T-helper 17 cell (primary cell): Measurements from ENCODE around the gene NAV1. TPM values are rescaled to one million over a fixed set of nuclear protein-coding genes. Genes with fewer than 3 reads are reported as not detected.
A peak's percentile ranks its signal among the peaks of the same experiment; 100 is the strongest.

ENCODE experiments used
- ATAC-seq: fragments of 150-1000 bp; cut with Tn5 transposase; 2 replicates; pipeline ENCODE4 v1.10.0; 2021; ENCODE audit warnings: mild to moderate bottlenecking, moderate library complexity
- DNase-seq, 3 donors: peaks; one replicate each; pipeline versions ENCODE4 v3.0.0 to v3.0.0-alpha.2; 2020 to 2021
- H3K9me3 ChIP-seq: one replicate; pipeline ENCODE4 v1.7.0; 2013; ENCODE audit warnings: low read length, mild to moderate bottlenecking; ENCODE audit not compliant: control insufficient read depth, poor library complexity, severe bottlenecking
- H3K27ac Mint-ChIP-seq: one replicate; pipeline ENCODE4 v1.8.0; 2022; ENCODE audit warnings: mild to moderate bottlenecking, moderate library complexity, mixed read lengths
- H3K27me3 Mint-ChIP-seq: one replicate; pipeline ENCODE4 v1.8.0; 2022; ENCODE audit warnings: mixed read lengths
- H3K36me3 Mint-ChIP-seq: one replicate; pipeline ENCODE4 v1.8.0; 2022; ENCODE audit warnings: low read depth, mixed read lengths
- H3K4me1 Mint-ChIP-seq: one replicate; pipeline ENCODE4 v1.8.0; 2022; ENCODE audit warnings: mild to moderate bottlenecking, mixed read lengths
- H3K4me3 Mint-ChIP-seq: one replicate; pipeline ENCODE4 v1.8.0; 2022; ENCODE audit warnings: mild to moderate bottlenecking, moderate library complexity, mixed read lengths
- total RNA-seq, 4 donors: library from RNA in 2 of 4; stranded (reverse) in 2 of 4; gene quantifications; one replicate each; pipeline ENCODE4 v1.2.3 and lab custom pipeline; 2022 to 2026

Gene NAV1
- total RNA-seq, 2 donors from 2014 or later = 3.8 to 3.9 TPM

DNA sequence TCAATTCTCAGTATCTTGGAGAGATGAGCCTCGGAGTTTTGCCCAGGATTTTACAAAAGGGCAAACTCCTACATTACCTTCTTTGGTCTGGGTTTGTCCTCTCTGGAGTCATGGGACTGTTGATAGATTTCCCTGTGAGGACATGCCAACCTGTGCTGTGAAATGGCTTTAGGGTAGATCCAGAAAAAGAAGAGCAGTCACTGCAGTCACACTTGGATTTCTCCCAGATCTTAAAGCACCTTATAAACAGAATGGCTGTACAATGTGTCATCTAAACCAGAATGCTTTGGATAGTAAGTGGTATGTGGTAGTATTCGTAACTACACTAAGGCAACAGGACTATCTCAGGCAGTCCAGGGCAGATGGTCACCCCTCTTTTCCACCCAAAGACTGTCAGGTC, 30.1 kb upstream of the NAV1 start:
- H3K36me3 Mint-ChIP-seq = peaks cover 4% of the 10 kb centered on the region

GRCh38 chr1:201509601-201510374, 29.1 kb upstream of the NAV1 start:
- no peaks in the 10 kb centered on the region for H3K9me3 ChIP-seq
- H3K4me1 Mint-ChIP-seq = peaks cover 30% of the 10 kb centered on the region
- peak overlapping the region; percentile 27 for H3K27ac Mint-ChIP-seq
- DNase-seq (no peak), ATAC-seq (no peak)
- no peaks in the 10 kb centered on the region for H3K27me3 Mint-ChIP-seq
- peak overlapping the region; percentile 70 for H3K4me3 Mint-ChIP-seq
- peaks cover 7% of the 10 kb centered on the region for H3K36me3 Mint-ChIP-seq

More for the DNA sequence above, 30.1 kb upstream of the NAV1 start:
- H3K27me3 Mint-ChIP-seq = no peaks in the 10 kb centered on the region
- ATAC-seq (no peak), DNase-seq (no peak)
- peaks cover 31% of the 10 kb centered on the region for H3K4me1 Mint-ChIP-seq
- H3K27ac Mint-ChIP-seq = no peak overlapping the region
- no peaks in the 10 kb centered on the region for H3K9me3 ChIP-seq
- H3K4me3 Mint-ChIP-seq = no peak overlapping the region

DNA sequence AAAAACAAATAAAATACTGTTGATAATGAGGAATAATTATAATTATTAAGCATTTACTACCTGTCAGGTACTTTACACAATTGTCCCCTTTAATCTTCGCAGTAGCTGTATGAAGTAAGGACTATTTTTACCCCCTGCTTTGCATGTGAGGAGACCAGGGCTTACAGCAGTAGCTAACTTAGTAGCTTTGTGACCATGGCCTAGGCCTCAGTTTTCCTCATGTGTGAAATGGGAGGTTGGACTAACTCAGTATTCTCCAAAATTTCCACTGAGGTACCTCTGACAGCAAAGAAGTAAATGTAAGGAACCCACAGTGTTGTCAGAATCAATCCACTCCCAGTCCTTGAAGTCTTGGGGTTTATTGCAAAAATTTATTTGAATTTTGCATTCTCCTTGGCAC, 28.2 kb upstream of the NAV1 start:
- no peaks in the 10 kb centered on the region for H3K27me3 Mint-ChIP-seq

GRCh38 chr1:201511396-201511940, 27.5 kb upstream of the NAV1 start:
- peaks cover 11% of the 10 kb centered on the region for H3K36me3 Mint-ChIP-seq
- H3K4me3 Mint-ChIP-seq = no peak overlapping the region
- H3K27ac Mint-ChIP-seq = no peak overlapping the region
- peaks cover 18% of the 10 kb centered on the region for H3K4me1 Mint-ChIP-seq
- H3K27me3 Mint-ChIP-seq = no peaks in the 10 kb centered on the region
- no peaks in the 10 kb centered on the region for H3K9me3 ChIP-seq
- DNase-seq (no peak), ATAC-seq (no peak)

More for the DNA sequence above, 28.2 kb upstream of the NAV1 start:
- Mint-ChIP-seq H3K4me3 (no peak overlapping the region), H3K27ac (peak overlapping the region; percentile 27), H3K36me3 (peaks cover 11% of the 10 kb centered on the region), H3K4me1 (peaks cover 22% of the 10 kb centered on the region)
- H3K9me3 ChIP-seq = no peaks in the 10 kb centered on the region
- DNase-seq (no peak), ATAC-seq (no peak)

- ATAC-seq (no peak), DNase-seq (no peak)
- H3K9me3 ChIP-seq = no peaks in the 10 kb centered on the region
- Mint-ChIP-seq H3K4me3 (no peak overlapping the region), H3K27me3 (no peaks in the 10 kb centered on the region), H3K4me1 (peaks cover 19% of the 10 kb centered on the region), H3K27ac (no peak overlapping the region), H3K36me3 (peaks cover 11% of the 10 kb centered on the region)
Observed at GRCh38 chr1:201511941-201512539, 26.9 kb upstream of the NAV1 start.

GRCh38 chr1:201513498-201514243, 25.3 kb upstream of the NAV1 start:
- Mint-ChIP-seq H3K4me1 (peaks cover 16% of the 10 kb centered on the region), H3K27ac (no peak overlapping the region), H3K4me3 (no peak overlapping the region), H3K27me3 (no peaks in the 10 kb centered on the region), H3K36me3 (peaks cover 11% of the 10 kb centered on the region)
- no peak for ATAC-seq
- DNase-seq = no peak
- H3K9me3 ChIP-seq = no peaks in the 10 kb centered on the region

- DNase-seq (no peak), ATAC-seq (no peak)
- peaks cover 13% of the 10 kb centered on the region for H3K4me1 Mint-ChIP-seq
- H3K9me3 ChIP-seq = no peaks in the 10 kb centered on the region
- H3K27ac Mint-ChIP-seq = peak overlapping the region; percentile 37
- H3K27me3 Mint-ChIP-seq = no peaks in the 10 kb centered on the region
- no peak overlapping the region for H3K4me3 Mint-ChIP-seq
- peaks cover 11% of the 10 kb centered on the region for H3K36me3 Mint-ChIP-seq
Observed at GRCh38 chr1:201514466-201514865, 24.5 kb upstream of the NAV1 start.

GRCh38 chr1:201515062-201515750, 23.7 kb upstream of the NAV1 start:
- DNase-seq (no peak), ATAC-seq (no peak)
- H3K4me3 Mint-ChIP-seq = no peak overlapping the region
- no peaks in the 10 kb centered on the region for H3K9me3 ChIP-seq
- H3K27ac Mint-ChIP-seq = peak overlapping the region; percentile 37
- no peaks in the 10 kb centered on the region for H3K27me3 Mint-ChIP-seq
- peaks cover 7% of the 10 kb centered on the region for H3K36me3 Mint-ChIP-seq
- H3K4me1 Mint-ChIP-seq = peaks cover 7% of the 10 kb centered on the region

DNA sequence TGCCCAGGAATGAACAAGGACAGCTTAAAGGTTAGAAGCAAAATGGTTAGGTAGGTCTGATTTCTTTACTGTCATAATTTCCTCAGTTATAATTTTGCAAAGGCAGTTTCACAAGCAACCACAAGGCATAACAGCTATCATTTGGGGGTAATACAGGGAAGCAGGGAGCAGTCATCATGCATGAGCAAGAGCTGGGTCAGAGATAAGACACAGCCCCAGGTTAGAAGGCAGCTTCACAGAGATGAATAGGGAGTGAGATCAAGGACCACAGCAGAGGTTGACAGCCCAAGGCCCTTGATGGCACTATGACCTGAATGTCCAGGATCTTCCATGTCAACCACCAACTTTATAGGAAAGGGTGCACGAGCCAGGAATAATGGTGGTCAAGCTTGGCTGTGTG, 23.0 kb upstream of the NAV1 start:
- DNase-seq (no peak), ATAC-seq (no peak)
- Mint-ChIP-seq H3K27me3 (no peaks in the 10 kb centered on the region), H3K4me3 (no peak overlapping the region), H3K27ac (no peak overlapping the region), H3K36me3 (peaks cover 7% of the 10 kb centered on the region), H3K4me1 (peaks cover 5% of the 10 kb centered on the region)
- H3K9me3 ChIP-seq = no peaks in the 10 kb centered on the region

DNA sequence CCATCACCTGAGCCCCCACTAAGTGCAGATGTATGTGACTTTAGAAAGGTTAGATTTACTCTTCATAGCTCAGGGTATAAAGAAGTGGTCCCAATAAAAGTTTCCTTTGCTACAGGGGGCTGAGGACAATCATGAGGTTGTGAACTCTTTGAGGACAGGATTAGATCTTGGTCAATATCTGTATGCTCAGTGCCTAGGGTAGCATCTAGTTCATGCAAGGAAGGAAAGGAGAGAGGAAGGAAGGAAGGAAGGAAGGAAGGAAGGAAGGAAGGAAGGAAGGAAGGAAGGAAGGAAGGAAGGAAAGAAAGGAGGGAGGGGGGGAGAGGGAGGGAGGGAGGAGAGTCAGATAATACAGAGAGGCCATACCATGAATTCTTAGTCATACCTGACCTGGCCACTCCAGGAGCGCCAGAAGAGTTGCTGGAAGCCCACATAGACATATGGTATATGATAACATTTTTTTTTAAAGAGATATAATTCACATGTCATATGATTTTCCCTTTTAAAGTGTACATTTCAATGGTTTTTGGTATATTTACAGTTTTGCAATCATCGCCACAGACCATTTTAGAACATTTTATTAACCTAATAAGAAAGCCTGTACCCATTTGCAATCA, 22.3 kb upstream of the NAV1 start:
- Mint-ChIP-seq H3K4me3 (no peak overlapping the region), H3K36me3 (peaks cover 7% of the 10 kb centered on the region), H3K4me1 (peaks cover 5% of the 10 kb centered on the region), H3K27ac (no peak overlapping the region), H3K27me3 (no peaks in the 10 kb centered on the region)
- DNase-seq (no peak), ATAC-seq (no peak)
- no peaks in the 10 kb centered on the region for H3K9me3 ChIP-seq

DNA sequence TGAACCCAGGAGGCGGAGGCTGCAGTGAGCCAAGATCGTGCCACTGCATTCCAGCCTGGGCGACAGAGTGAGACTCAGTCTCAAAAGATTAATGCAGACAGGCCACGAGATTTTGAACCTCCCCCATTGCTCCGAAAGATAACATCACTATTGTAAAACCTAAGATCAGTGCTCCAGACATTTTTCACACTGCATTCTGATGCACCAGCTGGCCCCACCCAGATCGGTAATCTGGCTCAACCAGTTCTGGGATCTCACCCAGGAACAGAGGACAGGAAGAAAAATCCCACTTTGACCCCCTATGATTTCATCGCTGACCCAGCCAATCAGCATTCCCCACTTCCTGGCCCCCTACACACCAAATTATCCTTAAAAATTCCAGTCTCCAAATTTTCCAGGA, 21.3 kb upstream of the NAV1 start:
- no peak for ATAC-seq
- Mint-ChIP-seq H3K27ac (no peak overlapping the region), H3K36me3 (peaks cover 11% of the 10 kb centered on the region)

GRCh38 chr1:201518071-201518470, 20.9 kb upstream of the NAV1 start:
- Mint-ChIP-seq H3K4me3 (no peak overlapping the region), H3K4me1 (peaks cover 4% of the 10 kb centered on the region), H3K27me3 (no peaks in the 10 kb centered on the region), H3K36me3 (peaks cover 11% of the 10 kb centered on the region), H3K27ac (no peak overlapping the region)
- no peak for DNase-seq
- ATAC-seq = no peak
- no peaks in the 10 kb centered on the region for H3K9me3 ChIP-seq

More for the DNA sequence above, 21.3 kb upstream of the NAV1 start:
- no peak for DNase-seq
- Mint-ChIP-seq H3K4me1 (peaks cover 5% of the 10 kb centered on the region), H3K27me3 (no peaks in the 10 kb centered on the region), H3K4me3 (no peak overlapping the region)
- H3K9me3 ChIP-seq = no peaks in the 10 kb centered on the region
